IPS-NIHi7 (cell line): Measurements from ENCODE around the gene PLEKHG4B.
"Not testable (repeated sequence)": the region's sequence is repeated elsewhere in the genome, so short reads cannot be mapped to it uniquely, and the experiment has no call there.

ENCODE experiments used
- DNase-seq: peaks from one replicate; pipeline ENCODE4 v3.0.0; 2012; ENCODE audit warnings: mixed read lengths; ENCODE audit errors: extremely low spot score

PLEKHG4B gene, protein sequence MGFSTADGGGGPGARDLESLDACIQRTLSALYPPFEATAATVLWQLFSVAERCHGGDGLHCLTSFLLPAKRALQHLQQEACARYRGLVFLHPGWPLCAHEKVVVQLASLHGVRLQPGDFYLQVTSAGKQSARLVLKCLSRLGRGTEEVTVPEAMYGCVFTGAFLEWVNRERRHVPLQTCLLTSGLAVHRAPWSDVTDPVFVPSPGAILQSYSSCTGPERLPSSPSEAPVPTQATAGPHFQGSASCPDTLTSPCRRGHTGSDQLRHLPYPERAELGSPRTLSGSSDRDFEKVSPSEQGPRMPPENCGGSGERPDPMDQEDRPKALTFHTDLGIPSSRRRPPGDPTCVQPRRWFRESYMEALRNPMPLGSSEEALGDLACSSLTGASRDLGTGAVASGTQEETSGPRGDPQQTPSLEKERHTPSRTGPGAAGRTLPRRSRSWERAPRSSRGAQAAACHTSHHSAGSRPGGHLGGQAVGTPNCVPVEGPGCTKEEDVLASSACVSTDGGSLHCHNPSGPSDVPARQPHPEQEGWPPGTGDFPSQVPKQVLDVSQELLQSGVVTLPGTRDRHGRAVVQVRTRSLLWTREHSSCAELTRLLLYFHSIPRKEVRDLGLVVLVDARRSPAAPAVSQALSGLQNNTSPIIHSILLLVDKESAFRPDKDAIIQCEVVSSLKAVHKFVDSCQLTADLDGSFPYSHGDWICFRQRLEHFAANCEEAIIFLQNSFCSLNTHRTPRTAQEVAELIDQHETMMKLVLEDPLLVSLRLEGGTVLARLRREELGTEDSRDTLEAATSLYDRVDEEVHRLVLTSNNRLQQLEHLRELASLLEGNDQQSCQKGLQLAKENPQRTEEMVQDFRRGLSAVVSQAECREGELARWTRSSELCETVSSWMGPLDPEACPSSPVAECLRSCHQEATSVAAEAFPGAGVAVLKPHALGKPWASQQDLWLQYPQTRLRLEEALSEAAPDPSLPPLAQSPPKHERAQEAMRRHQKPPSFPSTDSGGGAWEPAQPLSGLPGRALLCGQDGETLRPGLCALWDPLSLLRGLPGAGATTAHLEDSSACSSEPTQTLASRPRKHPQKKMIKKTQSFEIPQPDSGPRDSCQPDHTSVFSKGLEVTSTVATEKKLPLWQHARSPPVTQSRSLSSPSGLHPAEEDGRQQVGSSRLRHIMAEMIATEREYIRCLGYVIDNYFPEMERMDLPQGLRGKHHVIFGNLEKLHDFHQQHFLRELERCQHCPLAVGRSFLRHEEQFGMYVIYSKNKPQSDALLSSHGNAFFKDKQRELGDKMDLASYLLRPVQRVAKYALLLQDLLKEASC (N-terminal part only)

GRCh38 chr5:91556-92263 is at the start of gene PLEKHG4B:
TSS of gene PLEKHG4B (plus strand) at chr5:92168. CDS start at chr5:92232, 64 bp downstream.
- peak; percentile 93 for DNase-seq

DNA sequence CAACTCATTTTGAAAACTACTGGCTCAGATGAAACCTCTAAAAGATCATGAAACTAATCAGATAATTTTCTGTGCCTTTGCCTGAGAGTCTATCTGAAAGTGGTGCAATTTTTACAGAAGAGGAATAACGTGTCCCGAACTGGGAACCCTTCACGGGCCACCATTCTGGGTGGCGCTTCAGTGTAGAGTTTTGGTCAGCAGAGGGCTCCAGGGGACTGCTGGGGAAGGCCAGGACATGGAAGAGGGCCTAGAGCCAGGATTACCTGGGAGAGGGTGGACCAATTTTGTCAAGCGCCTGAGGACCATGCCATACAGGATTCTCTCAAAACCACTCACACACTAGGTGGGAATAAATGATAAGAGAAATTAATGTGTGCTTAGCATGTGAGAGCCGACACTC is 49.7 kb upstream of the PLEKHG4B start:
- DNase-seq = peak; percentile 63

DNA sequence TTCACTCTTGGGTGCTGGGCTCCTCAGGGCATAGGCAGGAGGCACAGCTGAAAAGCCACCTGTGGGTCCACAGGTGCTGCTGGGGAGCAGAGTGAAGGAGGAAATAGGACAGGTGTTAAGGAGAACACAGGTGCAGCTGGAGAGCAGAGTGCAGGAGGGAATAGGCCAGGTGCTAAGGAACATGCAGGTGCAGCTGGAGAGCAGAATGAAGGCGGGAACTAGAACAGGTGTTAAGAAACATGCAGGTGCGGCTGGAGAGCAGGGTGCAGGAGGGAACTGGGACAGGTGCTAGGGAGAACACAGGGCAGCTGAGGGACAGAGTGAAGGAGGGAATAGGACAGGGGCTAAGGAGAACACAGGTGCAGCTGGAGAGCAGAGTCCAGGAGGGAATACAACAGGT is 43.8 kb upstream of the PLEKHG4B start:
- DNase-seq = no peak

GRCh38 chr5:49530-49929 is 42.4 kb upstream of the PLEKHG4B start:
- DNase-seq = not testable (repeated sequence)

GRCh38 chr5:49953-50544 is 41.9 kb upstream of the PLEKHG4B start:
- no peak for DNase-seq

GRCh38 chr5:50724-51499 is 41.1 kb upstream of the PLEKHG4B start:
- DNase-seq = no peak

- DNase-seq = no peak
Measured at GRCh38 chr5:51500-51823, 40.5 kb upstream of the PLEKHG4B start.

GRCh38 chr5:53381-54174 is 38.4 kb upstream of the PLEKHG4B start:
- DNase-seq = peak; percentile 87

- no peak for DNase-seq
Measured at GRCh38 chr5:54175-54730, 37.7 kb upstream of the PLEKHG4B start.

DNA sequence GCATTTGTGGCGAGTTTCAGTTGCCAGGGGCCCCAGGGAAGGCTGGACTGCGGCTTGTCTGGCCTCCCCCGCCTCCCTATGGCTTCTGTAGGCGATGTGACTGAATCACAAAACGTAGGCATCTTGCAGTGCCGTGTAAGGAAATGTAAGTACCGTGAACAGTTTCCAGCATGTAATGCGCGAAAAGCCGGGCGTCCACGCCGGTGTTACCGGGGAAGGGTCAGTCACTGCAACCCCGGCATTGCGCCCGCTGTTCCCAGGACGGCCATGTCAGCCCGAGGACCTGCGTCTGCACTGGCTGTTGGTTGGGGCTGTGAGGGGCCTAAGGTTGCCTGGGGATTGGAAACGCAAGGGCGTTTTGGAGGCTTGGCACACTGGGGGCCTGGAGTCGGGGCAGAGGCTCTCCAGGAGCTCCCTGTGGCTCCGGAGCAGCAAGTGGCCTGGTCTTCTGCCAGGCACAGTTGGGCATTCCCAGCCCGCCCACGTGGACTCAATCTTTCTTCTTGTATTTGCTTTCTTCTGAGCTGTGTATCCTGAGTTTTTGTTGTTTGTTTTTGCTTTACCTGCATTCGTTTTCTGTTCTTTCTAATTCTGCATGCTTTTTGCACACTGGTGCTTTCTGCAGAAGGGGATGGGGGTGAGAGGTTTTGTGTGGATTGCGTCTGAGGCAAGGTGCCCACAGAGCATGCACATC is 36.9 kb upstream of the PLEKHG4B start:
- DNase-seq = no peak

DNA sequence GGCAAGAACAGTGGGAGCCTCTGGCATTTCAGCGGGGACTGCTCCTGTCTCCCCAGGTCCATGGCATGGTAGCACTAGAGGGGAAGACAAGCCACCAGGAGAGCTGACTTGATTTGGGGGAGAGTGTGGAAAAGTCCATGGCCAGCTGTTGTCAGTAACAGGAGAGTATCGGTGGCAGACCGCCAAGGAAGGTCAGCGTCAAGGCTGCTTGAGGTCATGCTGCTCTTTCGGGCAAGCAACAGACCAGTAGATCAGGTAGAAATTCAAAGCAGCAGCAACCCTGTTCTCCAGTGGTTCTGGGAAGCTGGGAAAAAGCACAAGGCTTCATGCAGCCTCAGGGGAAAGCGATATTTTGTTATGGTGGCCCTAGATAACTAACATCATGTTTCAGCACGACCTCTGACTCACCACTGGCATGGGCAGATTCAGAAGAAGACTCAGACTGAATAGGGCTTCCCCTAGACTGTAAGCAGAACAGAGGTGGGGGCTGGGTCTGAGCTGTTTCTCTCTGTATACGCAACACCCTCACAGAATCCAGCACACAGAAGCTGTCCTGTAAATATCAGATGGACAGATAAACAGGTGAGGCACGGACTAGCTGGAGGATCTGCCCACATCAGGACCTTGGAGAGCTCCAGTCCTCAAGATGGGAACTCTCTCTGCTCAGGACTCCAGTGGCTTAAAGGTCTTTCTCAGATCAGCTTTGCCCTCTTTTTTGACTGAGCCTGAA is 35.2 kb upstream of the PLEKHG4B start:
- DNase-seq = peak; percentile 80

GRCh38 chr5:60250-60649 is 31.7 kb upstream of the PLEKHG4B start:
- DNase-seq = not testable (repeated sequence)

DNA sequence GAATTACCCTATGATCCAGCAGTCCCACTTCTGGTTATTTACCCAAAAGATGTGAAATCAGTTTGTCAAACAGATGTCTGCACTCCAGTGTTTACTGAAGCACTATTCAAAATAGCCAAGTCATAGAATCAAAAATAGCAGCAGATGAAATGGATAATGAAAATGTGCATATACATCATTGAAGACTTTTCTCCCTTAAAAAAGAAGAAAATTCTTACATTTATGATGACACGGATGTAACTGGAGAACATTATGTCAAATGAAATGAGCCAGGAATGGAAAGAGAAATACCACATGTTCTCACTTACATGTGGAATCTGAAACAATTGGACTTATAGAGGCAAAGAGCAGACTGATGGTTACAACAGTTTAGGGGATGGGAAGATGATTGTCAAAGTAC is 21.5 kb upstream of the PLEKHG4B start:
- DNase-seq = no peak

GRCh38 chr5:72316-73180 is 19.4 kb upstream of the PLEKHG4B start:
- DNase-seq = not testable (repeated sequence)

DNA sequence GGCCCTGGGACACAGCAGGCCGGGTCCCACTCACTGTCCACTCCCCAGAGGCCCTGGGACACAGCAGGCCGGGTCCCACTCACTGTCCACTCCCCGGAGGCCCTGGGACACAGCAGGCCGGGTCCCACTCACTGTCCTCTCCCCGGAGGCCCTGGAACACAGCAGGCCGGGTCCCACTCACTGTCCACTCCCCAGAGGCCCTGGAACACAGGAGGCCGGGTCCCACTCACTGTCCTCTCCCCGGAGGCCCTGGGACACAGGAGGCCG is 18.9 kb upstream of the PLEKHG4B start:
- not testable (repeated sequence) for DNase-seq

GRCh38 chr5:73768-74502 is 18.0 kb upstream of the PLEKHG4B start:
- peak; percentile 14 for DNase-seq
